GM20431 (cell line): ENCODE measurements around the gene C3.
"Not testable (repeated sequence)": the region's sequence is repeated elsewhere in the genome, so short reads cannot be mapped to it uniquely, and the experiment has no call there.

ENCODE experiments used
- in situ Hi-C: fragments of 300-500 bp; cut with MseI, MboI; formaldehyde crosslinking; loops from one replicate; pipeline ENCODE4 v1.15.0; 2020; ENCODE audit warnings: low sequenced_read_pairs; ENCODE audit not compliant: unreplicated experiment

C3 gene

DNA sequence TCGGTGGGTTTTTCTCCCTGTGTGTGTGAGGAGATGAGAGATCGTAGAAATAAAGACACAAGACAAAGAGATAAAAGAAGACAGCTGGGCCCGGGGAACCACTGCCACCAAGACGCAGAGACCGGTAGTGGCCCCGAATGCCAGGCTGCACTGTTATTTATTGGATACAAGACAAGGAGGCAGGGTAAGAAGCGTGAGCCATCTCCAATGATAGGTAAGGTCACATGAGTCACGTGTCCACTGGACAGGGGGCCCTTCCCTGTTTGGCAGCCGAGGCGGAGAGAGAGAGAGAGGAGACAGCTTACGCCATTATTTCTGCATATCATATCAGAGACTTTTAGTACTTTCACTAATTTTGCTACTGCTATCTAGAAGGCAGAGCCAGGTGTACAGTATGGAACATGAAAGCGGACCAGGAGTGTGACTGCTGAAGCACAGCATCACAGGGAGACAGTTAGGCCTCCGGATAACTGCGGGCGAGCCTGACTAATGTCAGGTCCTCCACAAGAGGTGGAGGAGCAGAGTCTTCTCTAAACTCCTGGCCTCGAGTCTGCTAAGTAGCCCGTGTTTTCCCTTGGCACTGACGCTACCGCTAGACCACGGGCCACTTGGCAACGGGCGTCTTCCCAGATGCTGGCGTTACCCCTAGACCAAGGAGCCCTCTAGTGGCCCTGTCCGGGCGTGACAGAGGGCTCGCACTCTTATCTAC, 87.5 kb downstream of the C3 start:
- in situ Hi-C loops: not testable (repeated sequence)

DNA sequence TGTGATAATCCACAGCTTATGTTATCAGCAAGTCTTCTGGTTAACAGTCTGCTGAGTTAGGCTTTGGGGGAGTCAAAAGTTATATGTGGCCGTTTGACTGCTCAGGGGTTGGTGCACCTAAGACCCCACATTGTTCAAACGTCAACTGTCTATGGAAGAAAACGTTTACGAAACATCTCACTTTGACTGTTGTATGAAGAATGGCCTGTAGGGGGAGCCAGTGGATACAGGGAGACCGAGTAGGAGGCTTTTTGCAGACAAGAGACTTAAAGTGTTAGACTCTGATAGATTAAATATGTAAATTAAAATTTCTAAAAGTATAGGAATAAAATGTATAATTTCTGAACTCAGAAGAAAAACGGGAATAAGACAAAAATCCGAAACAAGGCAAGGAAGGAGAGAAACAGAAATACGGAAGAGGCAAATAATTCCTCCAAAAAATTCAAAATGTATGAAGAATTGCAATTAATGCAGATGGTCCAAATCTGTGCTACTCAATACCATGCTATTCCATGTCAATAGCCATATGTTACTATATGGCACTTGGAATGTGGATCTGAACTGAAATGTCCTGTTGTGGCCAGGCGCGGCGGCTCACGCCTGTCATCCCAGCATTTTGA, 88.3 kb downstream of the C3 start:
- in situ Hi-C loops: no loop called here
